PC-3 (cell line): ENCODE measurements around the gene TMED8. TPM values are rescaled to one million over a fixed set of nuclear protein-coding genes. Genes with fewer than 3 reads are reported as not detected.

ENCODE experiments used
- ATAC-seq: fragments of 200-7000 bp; cut with Tn5 transposase; 2 replicates; pipeline ENCODE4 v1.9.1; 2020; ENCODE audit warnings: mild to moderate bottlenecking, moderate library complexity
- BruUV-seq: library from RNA; stranded (reverse); fragments of 400-500 nt; replicated peaks from 2 replicates; lab custom pipeline; 2021; lab: Mats Ljungman, UMichigan
- CTCF ChIA-PET: fragments of 300-600 bp; sonication (Branson Sonifier 250); formaldehyde crosslinking; loops from one replicate; lab custom pipeline; 2022; ENCODE audit warnings: antibody characterized with exemption; lab: Charles Lee
- POLR2A ChIA-PET: fragments of 300-600 bp; sonication (Branson Sonifier 250); formaldehyde crosslinking; loops from one replicate; lab custom pipeline; 2022; ENCODE audit warnings: antibody characterized with exemption; ENCODE audit not compliant: unreplicated experiment; lab: Charles Lee
- DNase-seq: peaks from one replicate; pipeline ENCODE4 v3.0.0-alpha.2; 2015
- H2AFZ ChIP-seq: fragments of 300-600 bp; sonication (generic); 2 replicates; pipeline ENCODE4 v1.6.0; 2016; ENCODE audit warnings: antibody characterized with exemption, low read length
- H3F3A ChIP-seq: fragments of 300-600 bp; sonication (generic); one replicate; pipeline ENCODE4 v1.6.0; 2017; ENCODE audit warnings: antibody characterized with exemption, low read length, control low read depth, mild to moderate bottlenecking; ENCODE audit not compliant: unreplicated experiment
- H3K27ac ChIP-seq: fragments of 300-600 bp; sonication (generic); 2 replicates; pipeline ENCODE4 v1.5.1; 2016; ENCODE audit warnings: mild to moderate bottlenecking, low read length
- H3K27me3 ChIP-seq: fragments of 300-600 bp; sonication (generic); 2 replicates; pipeline ENCODE4 v1.6.1; 2016; ENCODE audit warnings: low read length, mixed read lengths
- H3K36me3 ChIP-seq: fragments of 300-600 bp; sonication (generic); 2 replicates; pipeline ENCODE4 v1.6.1; 2016; ENCODE audit warnings: low read depth, mixed run types, low read length, mixed read lengths
- H3K4me1 ChIP-seq: fragments of 300-600 bp; sonication (generic); 2 replicates; pipeline ENCODE4 v1.5.1; 2016; ENCODE audit warnings: low read length; ENCODE audit not compliant: insufficient read depth
- H3K4me2 ChIP-seq: fragments of 300-600 bp; sonication (generic); 2 replicates; pipeline ENCODE4 v1.6.0; 2016; ENCODE audit warnings: low read length
- H3K4me3 ChIP-seq: fragments of 300-600 bp; sonication (generic); 2 replicates; pipeline ENCODE4 v1.5.1; 2016; ENCODE audit warnings: mild to moderate bottlenecking, low read length, mixed read lengths
- H3K79me2 ChIP-seq: fragments of 300-600 bp; sonication (generic); 2 replicates; pipeline ENCODE4 v1.6.1; 2017; ENCODE audit warnings: low read length, mixed read lengths
- H3K9ac ChIP-seq: fragments of 300-600 bp; sonication (generic); 2 replicates; pipeline ENCODE4 v1.6.0; 2016; ENCODE audit warnings: mild to moderate bottlenecking, low read length
- H3K9me2 ChIP-seq: fragments of 300-600 bp; sonication (generic); replicated peaks from 2 replicates; pipeline ENCODE4 v1.6.1; 2016; ENCODE audit warnings: mixed run types, low read length, mixed read lengths
- H3K9me3 ChIP-seq: fragments of 300-600 bp; sonication (generic); 2 replicates; pipeline ENCODE4 v1.6.1; 2016; ENCODE audit warnings: low read length, mixed read lengths
- H4K20me1 ChIP-seq: fragments of 300-600 bp; sonication (generic); 2 replicates; pipeline ENCODE4 v1.6.1; 2016; ENCODE audit warnings: low read length, mixed read lengths
- CTCF ChIP-seq: fragments of 300-600 bp; sonication (generic); conservative IDR thresholded peaks from 2 replicates; pipeline ENCODE4 v1.5.1; 2017; ENCODE audit warnings: antibody characterized with exemption, low read depth, mild to moderate bottlenecking, low read length
- EZH2 ChIP-seq: fragments of 300-600 bp; sonication (generic); IDR thresholded peaks from one replicate; pipeline ENCODE4 v1.6.1; 2017; ENCODE audit warnings: antibody characterized with exemption, mild to moderate bottlenecking, low read length; ENCODE audit not compliant: unreplicated experiment
- EZH2phosphoT487 ChIP-seq: fragments of 300-600 bp; sonication (generic); IDR thresholded peaks from 2 replicates; pipeline ENCODE4 v1.6.1; 2018; ENCODE audit warnings: mild to moderate bottlenecking, antibody characterized with exemption, low read length, borderline replicate concordance
- intact Hi-C: fragments of 100-400 bp; cut with micrococcal nuclease; formaldehyde crosslinking; loops from 2 replicates; pipeline ENCODE4 v1.9.0; 2023
- total RNA-seq: library from RNA; depleted of rRNA; stranded (reverse); fragments of >200 nt; gene quantifications from 2 replicates; pipeline ENCODE4 v1.2.3, GENCODE V29; 2014

Gene TMED8
- total RNA-seq, 1 experiment from 2014 or later = 16.8 TPM

DNA sequence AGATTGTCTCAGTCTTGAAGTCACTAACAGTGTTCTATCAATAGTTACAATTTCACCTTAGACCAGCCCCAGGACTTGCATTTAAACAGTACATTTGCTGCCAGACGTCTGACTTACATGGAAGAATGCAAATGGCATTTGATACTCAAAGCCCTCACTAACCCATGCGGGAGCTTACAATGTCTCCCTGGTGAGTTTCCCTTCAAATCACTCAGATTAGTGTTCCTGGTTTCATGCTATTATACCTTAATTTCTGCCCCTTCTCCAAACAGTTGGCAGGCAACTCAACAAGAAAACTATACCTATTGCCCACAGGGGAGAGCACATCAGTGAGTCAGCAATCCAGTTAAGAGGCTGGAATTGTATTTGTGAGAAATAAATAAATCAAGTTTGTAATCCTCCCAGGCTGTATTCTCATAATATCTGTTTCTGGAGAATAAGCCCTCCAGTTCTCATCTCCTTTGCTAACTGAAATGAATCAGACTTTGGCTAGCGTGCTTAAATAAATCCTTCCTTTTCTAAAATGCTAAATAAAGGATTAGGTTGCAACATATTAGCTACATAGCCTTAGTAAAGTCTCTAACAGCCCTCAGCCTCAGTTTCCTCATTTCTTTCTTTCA, 32.4 kb downstream of the TMED8 start:
- no peaks in the 10 kb centered on the region for H3K4me1 ChIP-seq
- H3K79me2 ChIP-seq = no peaks in the 10 kb centered on the region
- H3K9me3 ChIP-seq = no peaks in the 10 kb centered on the region
- DNase-seq (peak; percentile 20), ATAC-seq (no peak)
- H3K27ac ChIP-seq = no peak overlapping the region
- no peak overlapping the region for H3K4me2 ChIP-seq
- no peak overlapping the region for H2AFZ ChIP-seq
- H3K36me3 ChIP-seq = no peaks in the 10 kb centered on the region; the same call in 1 of the 2 replicates
- no TSS peak for BruUV-seq
- H3K9ac ChIP-seq = no peak overlapping the region
- no peaks in the 10 kb centered on the region for H3F3A ChIP-seq
- H3K9me2 ChIP-seq = no peaks in the 10 kb centered on the region
- intact Hi-C loops = no loop called here
- POLR2A ChIA-PET = no interaction called here
- H3K27me3 ChIP-seq = no peaks in the 10 kb centered on the region
- TF ChIP-seq EZH2 = no peak
- no peaks in the 10 kb centered on the region for H4K20me1 ChIP-seq
- CTCF ChIA-PET = no interaction called here
- H3K4me3 ChIP-seq = no peak overlapping the region

DNA sequence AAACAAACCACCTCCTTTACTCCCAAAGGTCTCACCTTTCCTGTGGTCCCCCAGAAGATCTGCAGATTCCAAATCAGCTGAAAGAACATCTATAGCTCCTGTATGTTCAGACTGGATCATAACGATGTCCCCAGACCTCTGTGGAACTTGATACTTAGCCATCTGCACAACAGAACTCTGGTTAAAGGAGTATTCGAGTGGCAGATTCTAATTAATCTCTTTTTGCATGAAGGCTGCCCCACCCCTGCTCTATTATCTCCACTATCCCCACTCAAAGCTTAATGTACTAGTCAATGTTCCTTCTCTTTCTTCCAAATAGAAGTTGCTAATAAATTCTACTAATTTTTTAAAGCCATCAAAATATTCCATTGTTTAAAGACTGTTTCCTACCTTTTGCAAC, 33.2 kb downstream of the TMED8 start:
- TF ChIP-seq EZH2phosphoT487 (no peak), CTCF (no peak), EZH2 (no peak)
- intact Hi-C loops = no loop called here
- H3K9ac ChIP-seq = no peak overlapping the region
- no peaks in the 10 kb centered on the region; the same call in 1 of the 2 replicates for H3K36me3 ChIP-seq
- no peaks in the 10 kb centered on the region for H3F3A ChIP-seq
- DNase-seq (no peak), ATAC-seq (no peak)
- no peak overlapping the region for H2AFZ ChIP-seq
- no peaks in the 10 kb centered on the region for H3K4me1 ChIP-seq
- H3K4me3 ChIP-seq = no peak overlapping the region
- no TSS peak for BruUV-seq
- CTCF ChIA-PET = no interaction called here
- H3K9me2 ChIP-seq = no peaks in the 10 kb centered on the region
- no peaks in the 10 kb centered on the region for H3K9me3 ChIP-seq
- no peak overlapping the region for H3K27ac ChIP-seq
- H3K27me3 ChIP-seq = no peaks in the 10 kb centered on the region
- POLR2A ChIA-PET = no interaction called here
- no peak overlapping the region for H3K4me2 ChIP-seq
- H4K20me1 ChIP-seq = no peaks in the 10 kb centered on the region
- H3K79me2 ChIP-seq = no peaks in the 10 kb centered on the region

- Histone ChIP-seq H3K79me2 (no peaks in the 10 kb centered on the region), H3K9me2 (no peaks in the 10 kb centered on the region), H4K20me1 (no peaks in the 10 kb centered on the region), H3K4me3 (no peak overlapping the region), H3K4me2 (no peak overlapping the region), H3K9ac (no peak overlapping the region), H3F3A (no peaks in the 10 kb centered on the region), H3K4me1 (no peaks in the 10 kb centered on the region), H2AFZ (no peak overlapping the region), H3K36me3 (no peaks in the 10 kb centered on the region; the same call in 1 of the 2 replicates), H3K27me3 (no peaks in the 10 kb centered on the region), H3K9me3 (no peaks in the 10 kb centered on the region), H3K27ac (no peak overlapping the region)
- POLR2A ChIA-PET = no interaction called here
- TF ChIP-seq CTCF (no peak), EZH2 (no peak), EZH2phosphoT487 (no peak)
- ATAC-seq = no peak
- no TSS peak for BruUV-seq
- intact Hi-C loops = no loop called here
- CTCF ChIA-PET = no interaction called here
- no peak for DNase-seq
Observed at GRCh38 chr14:77342726-77343397, 34.0 kb downstream of the TMED8 start.
